OCI-LY1 (cell line): ENCODE measurements around the gene ABCC4.

Experiments used
- CTCF ChIP-seq: fragments of 200-600 bp; sonication (generic), shearing (Covaris generic); IDR thresholded peaks from 2 replicates; pipeline ENCODE4 v1.5.1; 2017; ENCODE audit warnings: mild to moderate bottlenecking, antibody characterized with exemption, low read length, moderate library complexity, mixed read lengths
- EZH2 ChIP-seq: fragments of 200-600 bp; sonication (generic), shearing (Covaris generic); IDR thresholded peaks from 2 replicates; pipeline ENCODE4 v1.8.0; 2017; ENCODE audit warnings: borderline replicate concordance, mixed run types, mild to moderate bottlenecking, antibody characterized with exemption, low read length, moderate library complexity, mixed read lengths

- no peak for TF ChIP-seq CTCF
- no peak for TF ChIP-seq EZH2
Observed at GRCh38 chr13:95023405-95023804, 277.8 kb downstream of the ABCC4 start.
